ENCODE measurements around the gene FGF12. TPM values are rescaled to one million over a fixed set of nuclear protein-coding genes. Genes with fewer than 3 reads are reported as not detected.

FGF12 gene
- total and polyA plus RNA-seq, 2 experiments from 2014 or later, result 6.0 to 14.3 TPM

DNA sequence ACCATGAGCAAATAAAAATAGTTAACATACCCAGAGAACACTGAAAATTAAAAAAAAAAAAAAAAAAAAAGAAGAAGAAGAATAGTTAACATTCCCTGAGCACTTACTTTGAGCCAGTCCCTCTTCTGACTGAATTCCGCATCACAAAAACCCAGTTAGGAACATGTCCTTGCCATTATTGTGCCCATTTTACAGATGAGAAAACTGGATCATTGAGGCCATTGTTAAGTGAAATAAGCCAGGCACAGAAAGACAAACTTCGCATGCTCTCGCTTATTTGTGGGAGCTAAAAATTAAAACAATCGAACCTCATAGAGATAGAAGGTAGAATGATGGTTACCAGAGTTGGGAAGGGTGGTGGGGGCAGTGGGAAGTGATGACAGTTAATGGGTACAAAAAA lies 119.5 kb downstream of the FGF12 start:
- Histone ChIP-seq H3F3A (replicated peaks; ENCODE audit: low read depth) (no peaks in the 10 kb centered on the region), H2AFZ (no peak overlapping the region), H3K4me1 (ENCODE audit: insufficient read depth) (no peaks in the 10 kb centered on the region), H3K9me2 (ENCODE audit: insufficient read depth) (no peaks in the 10 kb centered on the region), H3K36me3 (ENCODE audit: insufficient read depth) (peaks cover 5% of the 10 kb centered on the region; the same call in 1 of the 2 replicates), H3K27me3 (ENCODE audit: insufficient read depth) (no peaks in the 10 kb centered on the region), H4K20me1 (replicated peaks; ENCODE audit: insufficient read depth) (no peaks in the 10 kb centered on the region), H3K79me2 (replicated peaks; ENCODE audit: insufficient read depth) (no peaks in the 10 kb centered on the region), H3K4me3 (no peak overlapping the region), H3K4me2 (no peak overlapping the region), H3K27ac (ENCODE audit: low read depth) (no peak overlapping the region)
- Mint-ChIP-seq H3K9me3 (peaks cover 17% of the 10 kb centered on the region), H3K27me3 (ENCODE audit: insufficient read depth, low read depth, poor library complexity) (no peaks in the 10 kb centered on the region), H3K4me1 (no peaks in the 10 kb centered on the region), H3K27ac (no peak overlapping the region), H3K4me3 (no peak overlapping the region), H3K36me3 (ENCODE audit: low read depth) (peaks cover 4% of the 10 kb centered on the region; the same call in 2 of the 3 replicates)
- DNase-seq (ENCODE audit: low spot score) (no peak), ATAC-seq (no peak)
- TF ChIP-seq, protein P1, sequence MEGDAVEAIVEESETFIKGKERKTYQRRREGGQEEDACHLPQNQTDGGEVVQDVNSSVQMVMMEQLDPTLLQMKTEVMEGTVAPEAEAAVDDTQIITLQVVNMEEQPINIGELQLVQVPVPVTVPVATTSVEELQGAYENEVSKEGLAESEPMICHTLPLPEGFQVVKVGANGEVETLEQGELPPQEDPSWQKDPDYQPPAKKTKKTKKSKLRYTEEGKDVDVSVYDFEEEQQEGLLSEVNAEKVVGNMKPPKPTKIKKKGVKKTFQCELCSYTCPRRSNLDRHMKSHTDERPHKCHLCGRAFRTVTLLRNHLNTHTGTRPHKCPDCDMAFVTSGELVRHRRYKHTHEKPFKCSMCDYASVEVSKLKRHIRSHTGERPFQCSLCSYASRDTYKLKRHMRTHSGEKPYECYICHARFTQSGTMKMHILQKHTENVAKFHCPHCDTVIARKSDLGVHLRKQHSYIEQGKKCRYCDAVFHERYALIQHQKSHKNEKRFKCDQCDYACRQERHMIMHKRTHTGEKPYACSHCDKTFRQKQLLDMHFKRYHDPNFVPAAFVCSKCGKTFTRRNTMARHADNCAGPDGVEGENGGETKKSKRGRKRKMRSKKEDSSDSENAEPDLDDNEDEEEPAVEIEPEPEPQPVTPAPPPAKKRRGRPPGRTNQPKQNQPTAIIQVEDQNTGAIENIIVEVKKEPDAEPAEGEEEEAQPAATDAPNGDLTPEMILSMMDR (conservative IDR thresholded peaks at IDR 0.05; ENCODE audit: low read depth in 2 of 2), result no peak
- TF ChIP-seq STAT1 (IDR thresholded peaks at IDR 0.05; ENCODE audit: unreplicated experiment), result no peak
- TF ChIP-seq POLR2AphosphoS5 (IDR thresholded peaks at IDR 0.05; ENCODE audit: low read depth), result no peak
- TF ChIP-seq ETS1 (IDR thresholded peaks at IDR 0.05), result no peak
- no peak for TF ChIP-seq ZNF462 (CRISPR knock-in tag; IDR thresholded peaks at IDR 0.05)
- TF ChIP-seq ZNF331 (CRISPR knock-in tag; IDR thresholded peaks at IDR 0.05; ENCODE audit: low read depth), result no peak
- TF ChIP-seq, protein P2, sequence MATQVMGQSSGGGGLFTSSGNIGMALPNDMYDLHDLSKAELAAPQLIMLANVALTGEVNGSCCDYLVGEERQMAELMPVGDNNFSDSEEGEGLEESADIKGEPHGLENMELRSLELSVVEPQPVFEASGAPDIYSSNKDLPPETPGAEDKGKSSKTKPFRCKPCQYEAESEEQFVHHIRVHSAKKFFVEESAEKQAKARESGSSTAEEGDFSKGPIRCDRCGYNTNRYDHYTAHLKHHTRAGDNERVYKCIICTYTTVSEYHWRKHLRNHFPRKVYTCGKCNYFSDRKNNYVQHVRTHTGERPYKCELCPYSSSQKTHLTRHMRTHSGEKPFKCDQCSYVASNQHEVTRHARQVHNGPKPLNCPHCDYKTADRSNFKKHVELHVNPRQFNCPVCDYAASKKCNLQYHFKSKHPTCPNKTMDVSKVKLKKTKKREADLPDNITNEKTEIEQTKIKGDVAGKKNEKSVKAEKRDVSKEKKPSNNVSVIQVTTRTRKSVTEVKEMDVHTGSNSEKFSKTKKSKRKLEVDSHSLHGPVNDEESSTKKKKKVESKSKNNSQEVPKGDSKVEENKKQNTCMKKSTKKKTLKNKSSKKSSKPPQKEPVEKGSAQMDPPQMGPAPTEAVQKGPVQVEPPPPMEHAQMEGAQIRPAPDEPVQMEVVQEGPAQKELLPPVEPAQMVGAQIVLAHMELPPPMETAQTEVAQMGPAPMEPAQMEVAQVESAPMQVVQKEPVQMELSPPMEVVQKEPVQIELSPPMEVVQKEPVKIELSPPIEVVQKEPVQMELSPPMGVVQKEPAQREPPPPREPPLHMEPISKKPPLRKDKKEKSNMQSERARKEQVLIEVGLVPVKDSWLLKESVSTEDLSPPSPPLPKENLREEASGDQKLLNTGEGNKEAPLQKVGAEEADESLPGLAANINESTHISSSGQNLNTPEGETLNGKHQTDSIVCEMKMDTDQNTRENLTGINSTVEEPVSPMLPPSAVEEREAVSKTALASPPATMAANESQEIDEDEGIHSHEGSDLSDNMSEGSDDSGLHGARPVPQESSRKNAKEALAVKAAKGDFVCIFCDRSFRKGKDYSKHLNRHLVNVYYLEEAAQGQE (IDR thresholded peaks at IDR 0.05; ENCODE audit: unreplicated experiment), result no peak
- no peak for TF ChIP-seq NANOG (IDR thresholded peaks at IDR 0.05; ENCODE audit: borderline replicate concordance)
- TF ChIP-seq EZH2phosphoT487 (IDR thresholded peaks at IDR 0.05; ENCODE audit: unreplicated experiment), result no peak
- TF ChIP-seq JUNB (IDR thresholded peaks at IDR 0.05; ENCODE audit: unreplicated experiment), result no peak
- no peak for TF ChIP-seq EZH2 (IDR thresholded peaks at IDR 0.05; ENCODE audit: low read depth, unreplicated experiment)
- no peak for TF ChIP-seq CREB1 (CRISPR knock-in tag; IDR thresholded peaks at IDR 0.05; ENCODE audit: low read depth)
- no peak for TF ChIP-seq ZNF114 (CRISPR knock-in tag; IDR thresholded peaks at IDR 0.05)
